ENCODE data around the gene OLA1. TPM values are rescaled to one million over a fixed set of nuclear protein-coding genes. Genes with fewer than 3 reads are reported as not detected.
A peak's percentile ranks its signal among the peaks of the same experiment; 100 is the strongest.

The OLA1 gene
- total and polyA plus RNA-seq, 2 of the 13 experiments (the other 11 are each of a cell fraction or from before 2014, with no cell fraction given) = 153 to 241 TPM

DNA sequence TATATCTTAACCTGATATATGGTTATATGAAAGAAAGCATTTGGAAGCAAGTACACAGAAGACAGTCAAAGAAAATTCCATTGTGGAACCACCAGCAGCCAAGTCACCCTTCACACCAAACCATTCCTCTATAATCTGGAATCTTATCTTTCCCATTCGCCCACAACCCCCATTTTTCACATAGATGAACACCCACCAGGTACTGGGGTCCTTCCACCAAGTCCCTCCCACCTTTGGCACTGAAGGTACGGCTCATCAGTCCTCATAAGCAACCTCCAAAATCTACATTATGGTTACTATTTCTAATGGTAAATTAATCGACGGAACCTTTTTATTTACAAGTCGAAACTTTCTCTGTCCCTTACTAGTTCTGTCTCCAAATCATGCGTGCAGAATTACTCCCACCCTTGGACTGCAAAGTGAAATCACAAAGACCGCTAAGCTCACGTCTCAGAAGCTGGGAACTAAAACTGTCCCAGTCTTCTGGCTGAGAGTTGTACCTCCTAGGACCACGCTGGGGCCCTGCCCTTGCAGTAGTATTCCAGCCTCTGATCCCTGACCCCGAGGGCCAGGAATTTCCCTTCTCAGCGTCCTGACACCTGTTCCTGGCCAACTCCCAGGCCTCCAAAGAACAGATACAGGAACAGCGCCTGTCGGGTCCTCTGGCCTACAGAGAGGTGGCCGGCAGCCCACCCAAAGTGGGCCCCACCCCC lies 702 bp downstream of the OLA1 start (continued):
- no peak for TF ChIP-seq ZNF318 (CRISPR knock-in tag; IDR thresholded peaks at IDR 0.05)
- 0 out of 2 replicates have a peak, but pooled peaks have one; percentile 36 for TF ChIP-seq SP140L (CRISPR knock-in tag; IDR thresholded peaks at IDR 0.05; ENCODE audit: borderline replicate concordance)
- TF ChIP-seq ZNF337 (CRISPR knock-in tag; IDR thresholded peaks at IDR 0.05; ENCODE audit: borderline replicate concordance, low read depth) = 0 out of 2 replicates have a peak, but pooled peaks have one; percentile 7
- TF ChIP-seq ZNF296 (CRISPR knock-in tag; conservative IDR thresholded peaks at IDR 0.05) = no peak; the same call in 1 of the 2 replicates
- peak; percentile 88 for TF ChIP-seq ZNF317 (CRISPR knock-in tag; IDR thresholded peaks at IDR 0.05)
- TF ChIP-seq NR2F2 (IDR thresholded peaks at IDR 0.05; ENCODE audit: borderline replicate concordance, low read depth) = no peak; the same call in 1 of the 2 replicates
- no peak for TF ChIP-seq ZNF720 (CRISPR knock-in tag; IDR thresholded peaks at IDR 0.05)
- no peak for TF ChIP-seq ZMAT3 (CRISPR knock-in tag; conservative IDR thresholded peaks at IDR 0.05)
- no peak; the same call in 1 of the 2 replicates for TF ChIP-seq ZNF552 (CRISPR knock-in tag; IDR thresholded peaks at IDR 0.05; ENCODE audit: borderline replicate concordance)
- peak; percentile 77; the same call in 1 of the 2 replicates for TF ChIP-seq IRF1 (CRISPR knock-in tag; IDR thresholded peaks at IDR 0.05; ENCODE audit: low read depth)
- TF ChIP-seq TEAD3 (CRISPR knock-in tag; optimal IDR thresholded peaks at IDR 0.05; ENCODE audit: borderline replicate concordance) = peak; percentile 29
- no peak for TF ChIP-seq NFYC (CRISPR knock-in tag; IDR thresholded peaks at IDR 0.05)
- no peak for TF ChIP-seq ZNF713 (CRISPR knock-in tag; IDR thresholded peaks at IDR 0.05)
- no peak for TF ChIP-seq ZC3H13 (CRISPR knock-in tag; IDR thresholded peaks at IDR 0.05)
- TF ChIP-seq CHD4 (IDR thresholded peaks at IDR 0.05; ENCODE audit: borderline replicate concordance, low read length) = no peak
- peak; percentile 21; the same call in 1 of the 2 replicates for TF ChIP-seq ARID2 (CRISPR knock-in tag; IDR thresholded peaks at IDR 0.05; ENCODE audit: borderline replicate concordance)
- TF ChIP-seq, protein P1, sequence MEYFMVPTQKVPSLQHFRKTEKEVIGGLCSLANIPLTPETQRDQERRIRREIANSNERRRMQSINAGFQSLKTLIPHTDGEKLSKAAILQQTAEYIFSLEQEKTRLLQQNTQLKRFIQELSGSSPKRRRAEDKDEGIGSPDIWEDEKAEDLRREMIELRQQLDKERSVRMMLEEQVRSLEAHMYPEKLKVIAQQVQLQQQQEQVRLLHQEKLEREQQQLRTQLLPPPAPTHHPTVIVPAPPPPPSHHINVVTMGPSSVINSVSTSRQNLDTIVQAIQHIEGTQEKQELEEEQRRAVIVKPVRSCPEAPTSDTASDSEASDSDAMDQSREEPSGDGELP (IDR thresholded peaks at IDR 0.05; ENCODE audit: borderline replicate concordance, low read depth) = no peak

All from HepG2 (cell line).